GM21526 (cell line): ENCODE results near the gene TMEM203.

ENCODE experiments used
- ATAC-seq: cut with Tn5 transposase; IDR thresholded peaks from one replicate; pipeline ENCODE4 v1.9.1; 2021; ENCODE audit warnings: moderate library complexity; ENCODE audit not compliant: unreplicated experiment, low FRiP score

Gene TMEM203

GRCh38 chr9:137182836-137183235 is 22.6 kb downstream of the TMEM203 start:
- ATAC-seq: no peak

DNA sequence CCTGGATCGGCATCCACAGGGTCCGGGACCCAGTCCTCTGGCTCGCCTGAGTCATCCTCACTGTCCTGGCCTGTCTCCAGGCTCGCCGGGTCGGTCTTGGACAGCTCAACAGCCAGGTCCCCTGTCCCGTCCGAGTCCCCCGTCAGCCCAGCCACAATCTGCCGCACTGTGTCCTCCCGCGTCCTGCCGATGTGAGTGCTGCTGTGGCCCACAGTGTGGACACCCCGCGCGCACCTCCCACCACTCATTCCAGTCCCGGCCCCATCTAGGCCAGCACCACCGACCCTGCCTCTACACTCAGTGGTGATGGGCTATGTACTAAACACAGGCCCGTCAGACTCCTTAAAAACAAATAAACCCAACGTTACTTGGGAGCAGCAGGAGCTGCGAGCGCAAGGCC is 23.8 kb downstream of the TMEM203 start:
- ATAC-seq: no peak

- no peak for ATAC-seq
Measured at GRCh38 chr9:137180491-137180890, 25.0 kb downstream of the TMEM203 start.

GRCh38 chr9:137179761-137180160 is 25.7 kb downstream of the TMEM203 start:
- ATAC-seq: no peak

- no peak for ATAC-seq
Measured at GRCh38 chr9:137178939-137179630, 26.4 kb downstream of the TMEM203 start.

DNA sequence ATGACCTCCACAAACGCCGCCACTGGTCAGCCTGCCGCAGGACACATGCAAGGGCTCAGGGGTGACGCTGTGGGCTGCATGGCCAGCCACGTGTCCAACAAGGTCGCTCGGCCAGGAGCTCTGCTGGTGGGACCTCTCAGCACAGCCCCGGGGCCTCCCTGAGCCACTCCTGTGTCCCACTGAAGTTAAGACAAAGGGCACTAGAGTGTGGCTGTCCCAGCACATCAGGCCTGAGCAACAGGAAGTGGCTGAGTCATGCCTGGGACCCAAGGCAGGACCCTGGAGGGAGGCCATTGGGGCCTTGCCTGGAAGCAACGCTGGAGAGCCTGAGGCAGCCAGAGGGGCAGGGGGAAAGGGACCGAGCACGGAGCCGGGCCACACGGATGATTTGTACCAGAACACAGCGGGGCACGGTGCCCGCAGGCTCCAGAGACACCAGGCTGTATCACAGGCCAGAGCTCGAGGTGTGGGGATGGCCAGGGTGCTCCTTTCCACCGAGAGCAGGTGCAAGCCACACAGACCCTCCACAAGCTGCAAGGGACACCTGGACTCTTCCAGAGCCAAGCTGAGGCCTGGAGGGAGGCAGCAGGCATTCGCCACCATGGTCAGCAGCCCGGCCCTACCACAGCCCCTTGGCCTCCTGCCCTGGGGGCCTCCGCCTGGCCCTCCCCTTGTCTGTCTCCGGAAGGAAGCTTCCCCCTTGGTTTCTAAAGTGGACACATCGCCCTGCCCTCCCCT is 27.1 kb downstream of the TMEM203 start:
- no peak for ATAC-seq

- ATAC-seq: no peak
Measured at GRCh38 chr9:137176302-137177182, 28.9 kb downstream of the TMEM203 start.

DNA sequence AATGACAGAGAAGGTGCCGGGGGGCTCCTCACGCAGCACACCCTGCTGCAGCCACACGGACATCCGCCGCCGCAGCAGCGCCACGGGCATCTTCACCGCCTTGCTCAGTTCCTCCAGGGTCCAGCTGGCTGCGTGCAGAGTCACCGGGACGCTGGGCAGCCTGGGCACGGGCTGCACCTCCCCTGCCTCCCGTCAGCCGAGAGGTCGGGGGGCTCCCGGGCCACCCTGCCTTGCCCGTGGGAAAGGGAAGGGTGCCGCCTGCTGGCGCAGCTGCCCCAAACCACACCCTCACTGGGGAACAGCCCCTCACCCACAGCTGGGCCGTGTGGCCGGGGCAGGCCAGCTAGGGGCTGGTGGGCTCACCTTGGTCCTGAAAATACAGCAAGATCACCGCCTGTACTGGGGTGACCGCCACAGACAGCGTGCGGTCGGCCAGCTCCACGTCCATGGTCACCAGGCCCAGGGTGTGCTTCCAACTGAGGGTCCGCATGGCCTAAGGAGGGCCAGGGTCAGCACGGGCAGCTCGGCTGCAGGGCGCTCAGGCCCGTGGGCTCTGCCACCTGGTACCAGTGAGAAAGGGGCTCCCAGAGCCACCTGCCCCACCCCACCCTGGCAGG is 30.0 kb downstream of the TMEM203 start:
- ATAC-seq: no peak

DNA sequence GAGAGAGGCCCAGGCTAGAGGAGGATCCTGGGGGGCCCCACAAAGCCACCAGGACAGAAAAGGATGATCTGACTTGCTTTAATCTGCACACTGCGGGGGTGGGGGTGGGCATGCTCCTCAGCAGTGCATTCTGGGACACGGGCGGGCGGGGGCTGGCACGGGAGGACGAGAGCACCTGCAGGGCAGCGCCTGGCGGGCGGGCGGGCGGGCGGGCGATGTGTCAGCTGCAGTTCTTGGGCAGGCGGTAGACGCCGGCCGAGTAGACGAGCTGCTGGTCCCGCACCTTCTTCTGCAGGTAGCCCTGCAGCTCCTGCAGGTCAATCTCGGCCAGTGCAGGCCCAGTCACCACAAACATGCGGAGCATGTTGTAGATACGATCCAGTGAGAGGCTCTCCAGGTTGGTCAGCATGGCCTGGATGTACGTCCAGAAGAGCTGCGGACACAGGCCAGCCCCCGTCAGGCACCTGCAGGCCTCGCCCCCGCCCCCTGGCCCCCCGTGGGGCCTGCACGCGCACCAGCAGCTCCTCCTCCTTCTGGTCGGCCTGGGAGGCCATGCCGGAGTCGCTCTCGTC is 30.6 kb downstream of the TMEM203 start:
- no peak for ATAC-seq

DNA sequence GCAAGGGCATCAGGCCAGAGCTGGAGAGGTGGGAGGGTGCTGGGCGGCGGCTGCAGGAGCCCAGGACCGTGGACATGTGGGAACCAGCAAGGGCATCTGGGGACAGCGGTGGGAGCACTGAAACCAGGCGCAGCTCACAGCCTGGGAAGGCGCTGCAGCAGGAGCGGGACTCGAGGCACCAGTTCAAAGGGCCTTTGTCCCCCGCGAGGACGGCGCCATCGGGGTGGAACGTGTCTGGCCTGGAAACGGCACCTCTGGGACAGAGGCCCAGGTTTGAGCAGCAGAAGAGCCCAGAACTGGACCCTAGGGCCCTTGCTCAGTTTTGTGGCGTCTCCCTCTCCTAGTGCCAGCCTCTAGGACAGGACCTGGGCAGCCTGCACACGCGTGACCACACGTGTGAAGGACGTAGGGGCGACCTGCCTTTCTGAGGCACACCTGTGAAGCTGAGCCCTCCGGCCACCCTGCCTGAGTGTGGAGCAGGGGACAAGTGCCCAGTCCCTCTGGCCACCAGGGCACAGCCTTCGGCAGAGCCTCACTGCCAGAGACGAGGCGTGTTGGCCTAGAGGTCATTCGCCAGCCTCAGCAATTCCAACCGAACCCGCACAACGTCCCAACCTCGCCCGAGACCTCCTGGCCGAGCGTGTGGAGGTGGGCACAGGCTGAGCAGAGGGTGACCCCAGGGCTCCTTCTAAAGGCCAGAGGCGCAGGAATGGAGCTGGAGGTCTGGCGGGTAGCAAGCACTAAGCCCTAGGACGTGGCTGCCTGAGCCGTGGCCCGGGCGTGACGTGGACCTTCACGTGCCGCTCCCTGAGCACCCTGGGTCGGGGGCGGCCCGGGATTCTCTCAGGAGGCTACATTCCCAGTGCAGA is 31.4 kb downstream of the TMEM203 start:
- no peak for ATAC-seq

DNA sequence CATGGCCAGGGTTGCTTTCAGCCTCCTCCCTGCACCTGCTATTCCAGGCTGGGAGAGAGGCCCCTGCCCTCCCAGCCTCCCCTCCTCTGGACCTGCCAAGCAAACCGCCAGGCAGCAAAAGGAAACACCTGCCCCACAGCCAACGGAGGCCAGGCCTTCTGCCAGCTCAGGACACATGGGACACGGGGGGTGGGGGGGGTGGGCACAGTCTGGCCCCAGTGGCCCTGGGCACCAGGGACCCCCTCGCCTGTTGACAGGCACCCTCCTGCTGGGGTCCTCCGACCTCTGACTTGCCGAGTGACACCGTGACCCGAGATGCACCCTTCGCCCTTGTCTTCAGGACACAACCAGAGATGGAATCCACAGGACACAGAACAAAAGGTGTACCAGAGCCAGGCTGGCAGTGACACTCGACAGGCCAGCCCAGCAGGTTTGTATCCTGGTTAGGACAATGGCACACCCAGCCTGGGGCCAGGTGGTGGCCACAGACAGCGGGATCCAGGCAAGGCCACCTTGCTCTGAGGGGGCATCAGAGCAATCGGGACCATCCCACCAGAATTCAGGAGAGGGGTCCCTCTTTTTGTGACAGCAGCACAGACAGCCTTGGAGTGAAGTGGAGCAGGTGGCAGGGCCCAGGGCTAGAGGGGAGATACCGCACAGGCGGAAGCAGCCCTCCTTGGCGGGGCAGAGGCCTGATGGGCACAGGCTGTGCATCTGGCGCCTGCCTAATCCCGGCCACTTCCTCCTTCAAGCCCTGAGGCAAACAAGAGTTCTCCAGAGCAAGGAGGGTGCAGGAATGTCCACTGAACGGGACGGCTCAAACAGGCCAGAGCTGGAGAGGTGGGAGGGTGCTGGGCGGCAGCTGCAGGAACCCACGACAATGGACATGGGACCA is 32.3 kb downstream of the TMEM203 start:
- no peak for ATAC-seq

DNA sequence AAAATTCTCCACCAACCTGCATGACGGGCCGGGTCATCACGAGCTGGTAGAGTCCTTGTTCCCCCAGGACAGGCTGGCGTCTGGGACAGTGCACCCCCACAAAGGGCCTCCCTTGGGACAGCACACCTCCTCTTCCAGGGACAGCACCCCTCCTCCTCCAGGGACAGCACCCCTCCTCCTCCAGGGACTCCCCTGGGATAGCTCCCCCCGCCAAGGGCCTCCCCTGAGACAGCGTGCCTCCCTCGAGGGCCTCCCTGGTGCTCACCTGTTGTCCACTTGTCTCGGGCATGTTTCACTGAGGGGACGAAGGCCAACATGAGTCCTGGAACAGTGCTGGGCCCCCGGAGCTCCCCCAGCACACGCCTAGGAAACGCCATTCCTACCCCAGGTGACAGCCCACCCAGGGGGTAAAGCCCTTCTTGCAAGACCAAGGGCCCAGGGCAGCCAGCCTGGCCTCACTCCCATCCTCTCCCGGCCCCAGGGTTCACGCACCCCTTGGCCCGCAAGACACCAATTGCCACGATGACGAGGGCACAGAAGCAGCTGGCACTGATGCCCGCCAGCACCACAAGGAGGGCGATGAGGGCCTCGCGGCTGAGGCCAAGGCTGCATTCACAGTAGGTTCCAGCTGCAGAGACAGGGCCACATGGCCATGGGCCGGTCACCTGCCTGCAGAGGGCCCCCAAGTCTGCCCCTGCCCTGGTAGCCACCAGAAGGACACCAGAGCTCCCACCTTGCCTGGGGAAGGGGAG is 34.1 kb downstream of the TMEM203 start:
- no peak for ATAC-seq

GRCh38 chr9:137170486-137171148 is 34.8 kb downstream of the TMEM203 start:
- no peak for ATAC-seq

DNA sequence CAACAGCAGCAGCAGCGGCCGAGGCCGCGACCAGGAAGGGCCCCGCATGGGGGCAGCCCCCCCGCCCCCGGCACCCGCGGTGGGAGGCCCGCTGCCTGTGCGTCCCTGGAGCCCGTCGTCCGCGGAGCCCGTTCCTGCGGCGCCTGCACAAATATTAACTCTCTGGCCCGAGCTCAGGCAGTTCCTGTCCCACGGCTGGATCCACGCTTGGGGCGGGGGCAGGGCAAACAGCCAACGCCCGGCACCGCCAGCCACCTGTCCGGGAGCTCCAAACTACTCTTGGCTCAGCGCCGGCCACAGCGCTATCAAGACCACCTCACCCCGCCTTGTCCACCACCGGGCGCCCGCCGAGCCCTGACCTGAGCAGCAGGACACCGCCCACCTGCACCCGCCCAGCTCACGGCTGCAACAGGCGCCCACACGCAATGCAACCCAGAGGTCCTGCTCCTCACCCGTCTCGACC is 35.5 kb downstream of the TMEM203 start, which contains the start of gene LRRC26:
LRRC26 (minus strand) TSS at position 156 of the 463 bp plus-strand sequence; CDS start at position 48, 108 bp downstream.
- no peak for ATAC-seq

GRCh38 chr9:137168904-137169856 is 36.3 kb downstream of the TMEM203 start:
- ATAC-seq: no peak

DNA sequence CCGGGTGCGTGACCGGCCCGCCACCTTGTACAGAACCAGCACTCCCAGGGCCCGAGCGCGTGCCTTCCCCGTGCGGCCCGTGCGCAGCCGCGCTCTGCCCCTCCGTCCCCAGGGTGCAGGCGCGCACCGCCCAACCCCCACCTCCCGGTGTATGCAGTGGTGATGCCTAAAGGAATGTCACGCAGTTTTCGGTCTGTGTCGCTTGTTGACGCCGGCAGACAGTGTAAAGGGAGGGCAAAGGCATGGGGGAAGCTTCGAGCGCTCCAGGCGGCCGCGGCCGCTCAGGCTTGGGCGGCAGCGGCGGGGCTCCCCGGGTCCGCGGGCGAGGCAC is 36.9 kb downstream of the TMEM203 start:
- no peak for ATAC-seq
